B cell (primary cell): ENCODE results near the gene ILF3. TPM values are rescaled to one million over a fixed set of nuclear protein-coding genes. Genes with fewer than 3 reads are reported as not detected.

Source experiments
- ATAC-seq: fragments of 200-7000 bp; cut with Tn5 transposase; one replicate; pipeline ENCODE4 v1.10.0; 2021; ENCODE audit warnings: low read depth, mild to moderate bottlenecking, moderate number of reproducible peaks, moderate library complexity
- CTCF ChIA-PET: fragments of 350-600 bp; sonication (Branson Sonifier 250); formaldehyde crosslinking; loops from one replicate; lab custom pipeline; 2021; ENCODE audit warnings: antibody characterized with exemption, inconsistent platforms; lab: Charles Lee
- POLR2A ChIA-PET: fragments of 350-600 bp; sonication (Branson Sonifier 250); formaldehyde crosslinking; loops from one replicate; lab custom pipeline; 2021; ENCODE audit warnings: antibody characterized with exemption; lab: Charles Lee
- DNase-seq: peaks from one replicate; pipeline ENCODE4 v3.0.0; 2013
- H2AFZ ChIP-seq: 2 replicates; pipeline ENCODE4 v1.6.1; 2012; ENCODE audit warnings: mild to moderate bottlenecking, low read depth, low read length; ENCODE audit not compliant: insufficient read depth, poor library complexity, severe bottlenecking
- H3K27ac ChIP-seq, 2 donors: 1 replicate in 1 of 2; 2 replicates in 1 of 2; pipeline ENCODE4 v1.5.1; 2012 to 2013; ENCODE audit warnings: low read length in 2 of 2, mild to moderate bottlenecking in 2 of 2, moderate library complexity in 1 of 2
- H3K27me3 ChIP-seq, 4 experiments: fragments of 200-600 bp in 1 of 4; sonication (generic) in 1 of 4; replicated peaks in 1 of 4; 1 replicate in 2 of 4; 2 replicates in 2 of 4; pipeline versions ENCODE4 v1.6.1 to v1.7.0; 2013 to 2016; ENCODE audit warnings: low read length in 3 of 4, mild to moderate bottlenecking in 2 of 4, mixed read lengths in 1 of 4, moderate library complexity in 1 of 4; ENCODE audit not compliant: insufficient read depth in 4 of 4, control insufficient read depth in 3 of 4; ENCODE audit errors: control extremely low read depth in 1 of 4
- H3K36me3 ChIP-seq, 2 experiments: replicated peaks in 1 of 2; 1 replicate in 1 of 2; 2 replicates in 1 of 2; pipeline versions ENCODE4 v1.6.1 to v1.7.1; 2013; ENCODE audit warnings: low read length in 1 of 2; ENCODE audit not compliant: insufficient read depth in 2 of 2, control insufficient read depth in 1 of 2; ENCODE audit errors: control extremely low read depth in 1 of 2, extremely low read depth in 1 of 2
- H3K4me1 ChIP-seq, 2 donors: fragments of 200-600 bp in 1 of 2; sonication (generic) in 1 of 2; 1 replicate in 1 of 2; 2 replicates in 1 of 2; pipeline versions ENCODE4 v1.5.1 to v1.6.1; 2013 to 2017; ENCODE audit warnings: low read length in 2 of 2; ENCODE audit not compliant: control insufficient read depth in 2 of 2, insufficient read depth in 2 of 2
- H3K4me2 ChIP-seq: replicated peaks from 2 replicates; pipeline ENCODE3; 2012; ENCODE audit warnings: mild to moderate bottlenecking, low read depth, low read length; ENCODE audit not compliant: poor library complexity, severe bottlenecking
- H3K4me3 ChIP-seq, 5 experiments: fragments of 200-600 bp in 1 of 5; sonication (generic) in 1 of 5; 1 replicate in 3 of 5; 2 replicates in 2 of 5; pipeline versions ENCODE4 v1.5.1 to v1.7.0; 2011 to 2016; ENCODE audit warnings: low read length in 4 of 5, mild to moderate bottlenecking in 4 of 5, low read depth in 2 of 5, control low read depth in 1 of 5, moderate library complexity in 1 of 5; ENCODE audit not compliant: insufficient read depth in 1 of 5; ENCODE audit errors: control extremely low read depth in 1 of 5, extremely low read depth in 1 of 5
- H3K79me2 ChIP-seq: fragments of 200-600 bp; sonication (generic); one replicate; pipeline ENCODE4 v1.6.0; 2016; ENCODE audit warnings: low read length; ENCODE audit not compliant: control insufficient read depth, insufficient read depth
- H3K9ac ChIP-seq: fragments of 200-600 bp; sonication (generic); 2 replicates; pipeline ENCODE4 v1.6.1; 2017; ENCODE audit warnings: mild to moderate bottlenecking, low read length, moderate library complexity
- H3K9me3 ChIP-seq, 3 donors: one replicate each; pipeline versions ENCODE4 v1.6.1 to v1.7.1; 2013; ENCODE audit warnings: low read length in 2 of 3; ENCODE audit not compliant: control insufficient read depth in 2 of 3, insufficient read depth in 1 of 3; ENCODE audit errors: control extremely low read depth in 1 of 3
- H4K20me1 ChIP-seq: 2 replicates; pipeline ENCODE4 v1.6.0; 2012; ENCODE audit warnings: mild to moderate bottlenecking, low read length; ENCODE audit not compliant: insufficient read depth, control insufficient read depth, poor library complexity, severe bottlenecking
- H3K27ac Mint-ChIP-seq: one replicate; pipeline ENCODE4 v1.8.0; 2021; ENCODE audit warnings: mixed read lengths
- H3K27me3 Mint-ChIP-seq: one replicate; pipeline ENCODE4 v1.8.0; 2021; ENCODE audit warnings: mixed read lengths
- H3K4me1 Mint-ChIP-seq: one replicate; pipeline ENCODE4 v1.8.0; 2021; ENCODE audit warnings: mixed read lengths
- H3K4me3 Mint-ChIP-seq: one replicate; pipeline ENCODE4 v1.8.0; 2021; ENCODE audit warnings: mixed read lengths
- H3K9me3 Mint-ChIP-seq: one replicate; pipeline ENCODE4 v1.8.0; 2022; ENCODE audit warnings: mixed read lengths; ENCODE audit not compliant: insufficient read depth
- EZH2 ChIP-seq: IDR thresholded peaks from 2 replicates; pipeline ENCODE4 v1.6.1; 2012; ENCODE audit warnings: borderline replicate concordance, low read depth, mild to moderate bottlenecking, moderate library complexity, low read length; ENCODE audit not compliant: insufficient read depth, poor library complexity, severe bottlenecking
- WGBS: methylation state at CpG from one replicate; pipeline ENCODE4 v1.1.5; 2013; ENCODE audit warnings: missing lambda C conversion rate; ENCODE audit not compliant: insufficient coverage; 5-methylcytosine and 5-hydroxymethylcytosine counted together
- intact Hi-C: fragments of 100-400 bp; cut with micrococcal nuclease; formaldehyde crosslinking; loops from one replicate; pipeline ENCODE4 v1.10.0; 2022
- polyA plus RNA-seq: library from polyadenylated mRNA; depleted of rRNA; stranded (reverse); fragments of >200 nt; gene quantifications from 2 replicates; pipeline ENCODE4 v1.2.3, GENCODE V29; 2012
- total RNA-seq, 2 donors: library from RNA; stranded (reverse); fragments of 120-200 nt in 1 of 2; gene quantifications; 1 replicate in 1 of 2; 2 replicates in 1 of 2; pipeline versions ENCODE4 v1.2.3 to v1.2.4, GENCODE V29; 2013 to 2022
- TF ChIP-seq, protein P1 (sequence below): fragments of 200-600 bp; IDR thresholded peaks from one replicate; pipeline ENCODE4 v1.8.0; 2022; ENCODE audit warnings: antibody characterized with exemption, mild to moderate bottlenecking

ILF3 gene
- total and polyA plus RNA-seq, 2 donors (not counting 1 experiment from before 2014, with no cell fraction given) = 189 to 359 TPM

DNA sequence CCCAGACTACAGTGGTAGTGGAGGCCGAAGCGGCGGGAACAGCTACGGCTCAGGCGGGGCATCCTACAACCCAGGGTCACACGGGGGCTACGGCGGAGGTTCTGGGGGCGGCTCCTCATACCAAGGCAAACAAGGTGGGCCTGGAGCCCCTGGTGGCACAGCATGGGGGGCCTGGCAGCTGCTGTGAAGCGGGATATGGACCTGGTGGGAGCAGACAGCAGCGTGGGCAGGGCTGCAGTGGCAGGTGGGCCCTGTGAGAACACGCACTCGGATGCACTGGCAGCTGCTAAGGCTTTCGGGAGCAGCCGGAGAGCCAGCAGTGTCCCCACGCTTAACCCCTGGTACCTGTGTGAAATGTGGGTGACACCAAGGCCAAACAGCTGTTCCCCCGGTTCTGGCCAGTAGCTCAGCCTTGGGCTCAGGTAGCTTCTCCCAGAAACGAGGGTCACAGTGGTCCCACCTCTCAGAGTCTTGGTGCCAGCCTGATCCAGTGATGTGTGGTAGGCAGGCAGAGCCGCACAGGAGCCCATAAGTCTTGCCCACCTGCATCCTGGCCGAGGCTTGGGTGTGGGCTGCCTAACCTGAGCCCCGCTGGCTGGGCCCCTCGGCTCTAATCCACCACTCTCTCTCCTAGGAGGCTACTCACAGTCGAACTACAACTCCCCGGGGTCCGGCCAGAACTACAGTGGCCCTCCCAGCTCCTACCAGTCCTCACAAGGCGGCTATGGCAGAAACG, 34.6 kb downstream of the ILF3 start:
- peaks cover 70% of the 10 kb centered on the region for H4K20me1 ChIP-seq
- no peak overlapping the region for H2AFZ ChIP-seq
- intact Hi-C loops = no loop called here

DNA sequence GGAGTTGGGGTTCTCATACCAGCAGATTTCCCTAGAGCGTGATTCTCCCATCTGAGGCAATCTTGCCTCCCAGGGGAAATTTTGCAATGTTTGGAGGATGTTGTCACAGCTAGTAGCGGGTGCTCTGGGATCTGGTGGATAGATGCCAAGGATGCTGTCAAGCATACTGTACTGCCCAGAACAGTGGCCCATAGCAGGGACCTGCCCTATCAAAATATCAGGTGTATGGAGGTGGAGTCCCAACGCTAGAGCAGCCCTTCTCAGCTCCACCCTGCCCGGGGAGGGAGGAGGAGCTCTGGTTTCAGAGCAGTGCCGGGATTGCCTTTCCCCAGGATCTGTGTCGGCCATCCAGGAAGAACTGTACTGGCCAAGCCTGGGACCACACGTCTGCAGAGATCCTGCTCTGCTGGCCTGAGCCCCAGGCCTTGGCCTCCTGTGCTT, 36.2 kb downstream of the ILF3 start:
- no peaks in the 10 kb centered on the region for H3K27me3 ChIP-seq
- ATAC-seq = no peak
- no peak overlapping the region for H3K9ac ChIP-seq
- peaks cover 0 to 51% of the 10 kb centered on the region in 2 experiments for H3K36me3 ChIP-seq
- H3K4me1 Mint-ChIP-seq = peaks cover 6% of the 10 kb centered on the region
- no peaks in the 10 kb centered on the region for H3K27me3 Mint-ChIP-seq
- H3K4me1 ChIP-seq = peaks cover 3 to 4% of the 10 kb centered on the region in 2 donors
- H3K4me3 ChIP-seq = no peak overlapping the region
- no peak for TF ChIP-seq EZH2
- TF ChIP-seq, protein P1, sequence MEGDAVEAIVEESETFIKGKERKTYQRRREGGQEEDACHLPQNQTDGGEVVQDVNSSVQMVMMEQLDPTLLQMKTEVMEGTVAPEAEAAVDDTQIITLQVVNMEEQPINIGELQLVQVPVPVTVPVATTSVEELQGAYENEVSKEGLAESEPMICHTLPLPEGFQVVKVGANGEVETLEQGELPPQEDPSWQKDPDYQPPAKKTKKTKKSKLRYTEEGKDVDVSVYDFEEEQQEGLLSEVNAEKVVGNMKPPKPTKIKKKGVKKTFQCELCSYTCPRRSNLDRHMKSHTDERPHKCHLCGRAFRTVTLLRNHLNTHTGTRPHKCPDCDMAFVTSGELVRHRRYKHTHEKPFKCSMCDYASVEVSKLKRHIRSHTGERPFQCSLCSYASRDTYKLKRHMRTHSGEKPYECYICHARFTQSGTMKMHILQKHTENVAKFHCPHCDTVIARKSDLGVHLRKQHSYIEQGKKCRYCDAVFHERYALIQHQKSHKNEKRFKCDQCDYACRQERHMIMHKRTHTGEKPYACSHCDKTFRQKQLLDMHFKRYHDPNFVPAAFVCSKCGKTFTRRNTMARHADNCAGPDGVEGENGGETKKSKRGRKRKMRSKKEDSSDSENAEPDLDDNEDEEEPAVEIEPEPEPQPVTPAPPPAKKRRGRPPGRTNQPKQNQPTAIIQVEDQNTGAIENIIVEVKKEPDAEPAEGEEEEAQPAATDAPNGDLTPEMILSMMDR = no peak
- CTCF ChIA-PET = interaction anchor here (1.0 kb wide), 1 partner anchor 33 kb away, joined by 3 read pairs; no protein-coding TSS in a partner anchor
- no peak overlapping the region for H3K4me3 Mint-ChIP-seq
- H4K20me1 ChIP-seq = peaks cover 75% of the 10 kb centered on the region
- H3K9me3 Mint-ChIP-seq = no peaks in the 10 kb centered on the region
- intact Hi-C loops = no loop called here
- POLR2A ChIA-PET = no interaction called here
- H2AFZ ChIP-seq = no peak overlapping the region
- peaks cover 0 to 2% (median 0%) of the 10 kb centered on the region in 3 donors for H3K9me3 ChIP-seq
- H3K79me2 ChIP-seq = peaks cover 12% of the 10 kb centered on the region
- no peak overlapping the region for H3K27ac ChIP-seq
- H3K4me2 ChIP-seq = no peak overlapping the region
- 90% methylated on average over 7 of the region's 7 CpGs for WGBS
- no peak overlapping the region for H3K27ac Mint-ChIP-seq
- peak; percentile 28 for DNase-seq

More for the DNA sequence above, 34.6 kb downstream of the ILF3 start:
- no peak overlapping the region for H3K4me2 ChIP-seq
- ChIA-PET POLR2A (no interaction called here), CTCF (interaction anchor here (0.6 to 1.1 kb wide), 3 partner anchors 11 to 382 kb away, joined by 3 to 5 read pairs (median 3); no protein-coding TSS in a partner anchor)
- H3K27me3 ChIP-seq = no peaks in the 10 kb centered on the region
- Mint-ChIP-seq H3K4me3 (no peak overlapping the region), H3K4me1 (peaks cover 3% of the 10 kb centered on the region), H3K27me3 (no peaks in the 10 kb centered on the region), H3K9me3 (no peaks in the 10 kb centered on the region), H3K27ac (no peak overlapping the region)
- no peak for ATAC-seq
- no peaks in the 10 kb centered on the region for H3K9me3 ChIP-seq
- H3K79me2 ChIP-seq = peaks cover 12% of the 10 kb centered on the region
- DNase-seq = peak; percentile 25
- H3K9ac ChIP-seq = no peak overlapping the region
- TF ChIP-seq, protein P1 = no peak
- TF ChIP-seq EZH2 = no peak
- no peak overlapping the region for H3K27ac ChIP-seq
- no peaks in the 10 kb centered on the region for H3K4me1 ChIP-seq
- H3K4me3 ChIP-seq = no peak overlapping the region
- H3K36me3 ChIP-seq = peaks cover 0 to 65% of the 10 kb centered on the region in 2 experiments
- 98% methylated on average over 24 of the region's 27 CpGs for WGBS
